ENCODE measurements around the gene ARMH4. TPM values are rescaled to one million over a fixed set of nuclear protein-coding genes. Genes with fewer than 3 reads are reported as not detected.

ARMH4 gene
- total RNA-seq, 1 experiment from 2014 or later: 7.8 TPM

- POLR2A ChIA-PET (ENCODE audit: low non-redundant PET): no interaction called here
- TF ChIP-seq EZH2 (IDR thresholded peaks at IDR 0.05; ENCODE audit: borderline replicate concordance, low read depth, low read length, poor library complexity, severe bottlenecking) (no peak), CTCF (conservative IDR thresholded peaks at IDR 0.05; ENCODE audit: low read depth, low read length) (no peak)
- no peaks in the 10 kb centered on the region for H3K9me3 ChIP-seq (ENCODE audit: low read depth, low read length, poor library complexity, severe bottlenecking)
- H3K27ac ChIP-seq (ENCODE audit: low read depth, low read length, poor library complexity, severe bottlenecking): no peak overlapping the region
- CTCF ChIA-PET: no interaction called here
- H3K27me3 ChIP-seq (replicated peaks; ENCODE audit: insufficient read depth, low read depth, low read length, poor library complexity): no peaks in the 10 kb centered on the region
- H3K36me3 ChIP-seq (ENCODE audit: insufficient read depth, low read length, poor library complexity, severe bottlenecking): no peaks in the 10 kb centered on the region
- intact Hi-C loops (cut with micrococcal nuclease; ENCODE audit: unreplicated experiment): loop anchor here (2.0 to 5.0 kb wide), 6 partner anchors 75 to 586 kb away; no protein-coding TSS in a partner anchor
- no peak overlapping the region for H3K4me3 ChIP-seq (ENCODE audit: low read depth, low read length, poor library complexity, severe bottlenecking)
- no peak for DNase-seq (ENCODE audit: low spot score)
- no TSS peak for BruUV-seq (replicated peaks)
- H3K4me1 ChIP-seq (ENCODE audit: insufficient read depth, low read length, poor library complexity, severe bottlenecking): peaks cover 46% of the 10 kb centered on the region
Observed at GRCh38 chr14:58073516-58073915, 78.5 kb downstream of the ARMH4 start.

- ChIA-PET CTCF (interaction anchor here (0.9 to 1.7 kb wide), 3 partner anchors 380 to 592 kb away, joined by 3 to 4 read pairs (median 4); no protein-coding TSS in a partner anchor), POLR2A (ENCODE audit: low non-redundant PET) (no interaction called here)
- peak; percentile 90 for DNase-seq (ENCODE audit: low spot score)
- intact Hi-C loops (cut with micrococcal nuclease; ENCODE audit: unreplicated experiment): loop anchor here (1.0 to 5.0 kb wide), 7 partner anchors 74 to 585 kb away; no protein-coding TSS in a partner anchor
- TF ChIP-seq EZH2 (IDR thresholded peaks at IDR 0.05; ENCODE audit: borderline replicate concordance, low read depth, low read length, poor library complexity, severe bottlenecking): no peak
- peak; percentile 79 for TF ChIP-seq CTCF (conservative IDR thresholded peaks at IDR 0.05; ENCODE audit: low read depth, low read length)
- H3K9me3 ChIP-seq (ENCODE audit: low read depth, low read length, poor library complexity, severe bottlenecking): no peaks in the 10 kb centered on the region
- peaks cover 41% of the 10 kb centered on the region for H3K4me1 ChIP-seq (ENCODE audit: insufficient read depth, low read length, poor library complexity, severe bottlenecking)
- H3K27ac ChIP-seq (ENCODE audit: low read depth, low read length, poor library complexity, severe bottlenecking): peak overlapping the region; percentile 77
- H3K4me3 ChIP-seq (ENCODE audit: low read depth, low read length, poor library complexity, severe bottlenecking): peak overlapping the region; percentile 29
- no peaks in the 10 kb centered on the region for H3K27me3 ChIP-seq (replicated peaks; ENCODE audit: insufficient read depth, low read depth, low read length, poor library complexity)
- TSS peak; percentile 40 for BruUV-seq (replicated peaks)
- no peaks in the 10 kb centered on the region for H3K36me3 ChIP-seq (ENCODE audit: insufficient read depth, low read length, poor library complexity, severe bottlenecking)
Observed at GRCh38 chr14:58072288-58073071, 79.5 kb downstream of the ARMH4 start.

- Histone ChIP-seq H3K36me3 (ENCODE audit: insufficient read depth, low read length, poor library complexity, severe bottlenecking) (no peaks in the 10 kb centered on the region), H3K4me3 (ENCODE audit: low read depth, low read length, poor library complexity, severe bottlenecking) (no peak overlapping the region), H3K4me1 (ENCODE audit: insufficient read depth, low read length, poor library complexity, severe bottlenecking) (peaks cover 41% of the 10 kb centered on the region), H3K27me3 (replicated peaks; ENCODE audit: insufficient read depth, low read depth, low read length, poor library complexity) (no peaks in the 10 kb centered on the region), H3K27ac (ENCODE audit: low read depth, low read length, poor library complexity, severe bottlenecking) (peak overlapping the region; percentile 77), H3K9me3 (ENCODE audit: low read depth, low read length, poor library complexity, severe bottlenecking) (no peaks in the 10 kb centered on the region)
- no TSS peak for BruUV-seq (replicated peaks)
- CTCF ChIA-PET: interaction anchor here (0.6 to 1.7 kb wide), 3 partner anchors 217 to 584 kb away, joined by 4 read pairs; no protein-coding TSS in a partner anchor
- POLR2A ChIA-PET (ENCODE audit: low non-redundant PET): interaction anchor here (0.7 kb wide), 1 partner anchor 12 kb away, joined by 4 read pairs; no protein-coding TSS in a partner anchor
- intact Hi-C loops (cut with micrococcal nuclease; ENCODE audit: unreplicated experiment): loop anchor here (5.0 kb wide), 3 partner anchors 129 to 584 kb away; no protein-coding TSS in a partner anchor
- TF ChIP-seq CTCF (conservative IDR thresholded peaks at IDR 0.05; ENCODE audit: low read depth, low read length) (no peak), EZH2 (IDR thresholded peaks at IDR 0.05; ENCODE audit: borderline replicate concordance, low read depth, low read length, poor library complexity, severe bottlenecking) (no peak)
- DNase-seq (ENCODE audit: low spot score): no peak
Observed at GRCh38 chr14:58071341-58071740, 80.7 kb downstream of the ARMH4 start.
